Measurements from ENCODE around the gene MON1A.

Gene MON1A

DNA sequence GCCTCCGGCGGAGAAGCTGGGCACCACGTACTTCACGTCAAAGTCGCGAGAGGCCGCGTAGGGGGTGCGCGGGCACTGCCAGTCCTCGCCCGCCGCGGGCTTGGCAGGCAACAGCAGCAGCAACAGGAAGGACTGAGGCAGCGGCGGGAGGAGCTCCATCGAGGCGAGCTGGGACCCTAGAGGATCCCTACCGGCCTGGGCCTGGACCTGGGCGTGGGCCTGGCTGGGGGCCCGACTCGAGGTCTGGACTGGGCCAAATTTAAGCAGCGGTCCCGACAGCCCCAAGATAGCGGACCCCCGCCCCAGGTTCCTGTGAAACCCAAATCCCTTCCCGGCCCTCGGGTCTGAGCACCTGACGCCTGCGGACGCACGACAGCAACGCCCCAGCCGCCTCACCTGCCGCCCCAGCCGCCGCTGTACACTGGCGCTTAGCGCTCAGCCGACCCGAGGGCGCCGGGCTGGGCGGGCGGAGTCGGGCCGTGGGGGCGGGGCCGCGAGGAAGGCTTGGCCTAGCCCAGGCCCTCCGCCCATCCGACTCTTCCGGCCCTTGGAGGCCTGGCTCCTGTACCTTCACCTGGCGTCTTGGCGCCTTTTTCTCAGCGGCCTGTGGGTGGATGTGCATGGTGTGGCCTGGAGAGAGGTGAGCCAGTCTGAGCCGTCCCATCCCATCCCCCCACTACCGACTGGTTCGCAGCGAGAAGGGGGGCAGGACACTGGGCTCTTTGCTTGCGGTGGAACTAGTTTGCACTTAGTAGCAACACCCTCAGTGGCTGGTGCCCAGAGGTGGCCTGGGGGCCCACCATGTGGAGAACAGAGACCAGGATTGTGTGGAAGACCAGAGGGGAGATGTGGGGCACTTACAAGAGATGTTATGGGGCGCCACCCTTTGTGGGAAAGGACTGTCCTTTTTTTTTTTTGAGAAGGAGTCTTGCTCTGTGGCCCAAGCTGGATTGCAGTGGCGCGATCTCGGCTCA lies 25.9 kb downstream of the MON1A start, which contains the start of gene MST1R:
Gene MST1R (minus strand): TSS at position 423 of the 974 bp plus-strand sequence. CDS start 264 bp downstream, at position 159.
- peaks cover 26% of the 10 kb centered on the region for H3K4me1 ChIP-seq (ENCODE audit: low read length)
- H3K27ac ChIP-seq (ENCODE audit: low read length) = no peak within 1 kb of the TSS
- no peaks in the 10 kb centered on the region for H3K27me3 ChIP-seq (replicated peaks; ENCODE audit: insufficient read depth, low read length)
- no peaks in the 10 kb centered on the region for H3K9me2 ChIP-seq (replicated peaks; ENCODE audit: insufficient read depth, low read length)
- peak within 1 kb of the TSS; percentile 27; the same call in 1 of the 2 replicates for H3K4me2 ChIP-seq (ENCODE audit: low read depth, low read length)
- peak; percentile 34 for DNase-seq
- H3K9ac ChIP-seq (ENCODE audit: low read length) = no peak within 1 kb of the TSS
- H3K36me3 ChIP-seq (replicated peaks; ENCODE audit: insufficient read depth, low read length) = no peaks in the 10 kb centered on the region
- H3F3A ChIP-seq (ENCODE audit: insufficient read depth, low read length) = no peaks in the 10 kb centered on the region
- H3K4me3 ChIP-seq (ENCODE audit: low read length) = no peak within 1 kb of the TSS
- TF ChIP-seq EZH2phosphoT487 (IDR thresholded peaks at IDR 0.05; ENCODE audit: low read length) = no peak
- TF ChIP-seq, protein P1, sequence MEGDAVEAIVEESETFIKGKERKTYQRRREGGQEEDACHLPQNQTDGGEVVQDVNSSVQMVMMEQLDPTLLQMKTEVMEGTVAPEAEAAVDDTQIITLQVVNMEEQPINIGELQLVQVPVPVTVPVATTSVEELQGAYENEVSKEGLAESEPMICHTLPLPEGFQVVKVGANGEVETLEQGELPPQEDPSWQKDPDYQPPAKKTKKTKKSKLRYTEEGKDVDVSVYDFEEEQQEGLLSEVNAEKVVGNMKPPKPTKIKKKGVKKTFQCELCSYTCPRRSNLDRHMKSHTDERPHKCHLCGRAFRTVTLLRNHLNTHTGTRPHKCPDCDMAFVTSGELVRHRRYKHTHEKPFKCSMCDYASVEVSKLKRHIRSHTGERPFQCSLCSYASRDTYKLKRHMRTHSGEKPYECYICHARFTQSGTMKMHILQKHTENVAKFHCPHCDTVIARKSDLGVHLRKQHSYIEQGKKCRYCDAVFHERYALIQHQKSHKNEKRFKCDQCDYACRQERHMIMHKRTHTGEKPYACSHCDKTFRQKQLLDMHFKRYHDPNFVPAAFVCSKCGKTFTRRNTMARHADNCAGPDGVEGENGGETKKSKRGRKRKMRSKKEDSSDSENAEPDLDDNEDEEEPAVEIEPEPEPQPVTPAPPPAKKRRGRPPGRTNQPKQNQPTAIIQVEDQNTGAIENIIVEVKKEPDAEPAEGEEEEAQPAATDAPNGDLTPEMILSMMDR (IDR thresholded peaks at IDR 0.05; ENCODE audit: low read length) = no peak
- no peak for TF ChIP-seq EZH2 (optimal IDR thresholded peaks at IDR 0.05; ENCODE audit: low read depth, low read length)
- no peaks in the 10 kb centered on the region for H3K9me3 ChIP-seq (replicated peaks; ENCODE audit: insufficient read depth, low read length)
- no peaks in the 10 kb centered on the region for H4K20me1 ChIP-seq (ENCODE audit: insufficient read depth, low read length)
- no peak within 1 kb of the TSS for H2AFZ ChIP-seq (ENCODE audit: low read length)
- no peaks in the 10 kb centered on the region for H3K79me2 ChIP-seq (ENCODE audit: low read length)

DNA sequence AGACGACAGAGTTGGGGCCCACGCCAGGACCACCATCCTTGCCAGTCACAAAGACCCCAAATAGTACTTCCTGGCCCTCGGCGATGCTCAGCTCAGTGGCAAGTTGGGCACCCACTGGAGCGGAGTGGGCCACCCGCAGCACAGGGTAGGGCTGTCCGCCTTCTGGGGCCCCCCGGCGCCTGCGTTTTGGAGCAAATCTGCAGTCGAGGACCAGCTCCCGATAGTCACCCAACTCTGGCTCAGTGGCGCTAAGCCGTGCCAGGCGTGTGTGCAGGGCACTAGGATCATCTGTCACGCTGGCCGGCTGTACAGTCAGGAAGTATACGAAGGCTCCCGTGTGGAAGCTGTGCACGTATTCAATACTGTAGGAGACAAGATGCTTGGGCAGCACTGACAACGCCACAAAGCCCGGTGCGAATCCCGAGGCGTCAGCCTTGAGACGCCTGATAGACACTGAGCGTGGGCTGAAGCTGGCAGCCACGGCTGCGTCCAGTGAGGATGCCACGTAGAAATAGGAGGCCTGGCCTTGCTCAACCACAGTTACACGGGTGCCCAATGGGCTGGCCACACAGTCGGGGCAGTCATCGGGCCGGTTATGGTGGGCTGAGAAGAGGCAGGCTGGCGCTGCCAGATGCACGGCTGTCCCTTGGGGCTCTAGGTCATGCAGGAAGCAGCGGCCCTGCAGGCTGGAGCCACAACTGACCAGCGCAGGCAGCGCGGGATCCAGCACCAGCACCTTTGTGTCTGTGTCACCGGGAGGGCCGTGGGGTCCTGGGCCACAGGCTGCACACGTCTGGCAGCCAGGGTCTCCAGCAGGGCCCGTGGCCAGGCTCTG lies 26.9 kb downstream of the MON1A start:
- Histone ChIP-seq H3K4me3 (ENCODE audit: low read length) (no peak overlapping the region), H3K4me2 (ENCODE audit: low read depth, low read length) (no peak overlapping the region), H3K79me2 (ENCODE audit: low read length) (no peaks in the 10 kb centered on the region), H4K20me1 (ENCODE audit: insufficient read depth, low read length) (no peaks in the 10 kb centered on the region), H3F3A (ENCODE audit: insufficient read depth, low read length) (no peaks in the 10 kb centered on the region), H3K9me2 (replicated peaks; ENCODE audit: insufficient read depth, low read length) (no peaks in the 10 kb centered on the region), H3K27ac (ENCODE audit: low read length) (no peak overlapping the region), H3K4me1 (ENCODE audit: low read length) (peaks cover 26% of the 10 kb centered on the region), H3K36me3 (replicated peaks; ENCODE audit: insufficient read depth, low read length) (no peaks in the 10 kb centered on the region), H2AFZ (ENCODE audit: low read length) (no peak overlapping the region), H3K9ac (ENCODE audit: low read length) (no peak overlapping the region), H3K9me3 (replicated peaks; ENCODE audit: insufficient read depth, low read length) (no peaks in the 10 kb centered on the region), H3K27me3 (replicated peaks; ENCODE audit: insufficient read depth, low read length) (no peaks in the 10 kb centered on the region)
- DNase-seq = no peak
- no peak for TF ChIP-seq EZH2phosphoT487 (IDR thresholded peaks at IDR 0.05; ENCODE audit: low read length)
- TF ChIP-seq EZH2 (optimal IDR thresholded peaks at IDR 0.05; ENCODE audit: low read depth, low read length) = no peak
- TF ChIP-seq, protein P1 (IDR thresholded peaks at IDR 0.05; ENCODE audit: low read length) = no peak

DNA sequence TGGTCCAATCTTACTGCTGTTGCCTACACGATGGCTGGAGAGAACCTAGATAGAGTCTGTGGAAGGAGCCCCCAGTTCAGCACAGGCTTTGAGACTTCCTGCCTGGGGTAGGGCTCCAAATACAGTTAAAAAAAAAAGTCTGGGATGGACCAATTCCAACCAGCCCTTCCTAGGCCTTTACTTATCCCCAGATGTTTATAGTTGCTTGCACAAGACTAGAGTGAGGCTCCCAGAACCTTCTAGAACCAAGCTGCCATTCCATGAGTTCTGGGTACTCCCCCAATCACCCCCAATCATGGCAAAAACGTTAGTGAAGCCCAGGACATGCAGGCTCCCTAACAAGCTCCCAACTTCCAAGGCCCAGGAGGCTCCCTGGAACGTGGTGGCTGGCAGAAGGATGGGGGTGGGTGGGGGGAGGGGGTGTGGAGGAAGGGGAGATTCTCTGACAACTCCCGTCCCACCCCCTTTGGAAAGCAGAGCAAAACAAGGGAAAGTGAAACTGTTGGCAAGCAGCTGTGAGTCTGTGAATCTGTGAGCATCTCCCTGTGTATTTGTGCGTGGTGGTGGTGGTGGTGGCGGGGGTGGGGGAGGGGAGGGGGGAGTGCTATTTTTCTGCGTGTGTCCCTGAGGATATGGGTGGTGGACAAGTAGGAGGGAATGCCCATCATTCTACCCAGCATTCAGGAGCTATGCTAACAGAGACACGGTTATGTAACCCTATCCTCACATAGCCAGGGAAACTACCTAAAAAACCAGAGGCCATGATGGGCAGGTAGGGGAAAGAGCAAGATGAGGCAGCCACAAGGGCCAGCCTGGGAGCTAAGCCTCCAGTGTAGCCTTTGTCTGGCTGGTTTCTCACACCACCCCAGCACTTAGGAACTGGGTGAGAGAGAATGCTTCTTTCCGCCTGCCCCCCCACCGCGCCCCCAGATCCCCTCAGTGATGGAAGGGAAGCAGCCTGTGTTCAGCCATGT lies 28.0 kb downstream of the MON1A start:
- H3K4me2 ChIP-seq (ENCODE audit: low read depth, low read length) = no peak overlapping the region
- no peak overlapping the region for H3K27ac ChIP-seq (ENCODE audit: low read length)
- TF ChIP-seq EZH2 (optimal IDR thresholded peaks at IDR 0.05; ENCODE audit: low read depth, low read length) (no peak), EZH2phosphoT487 (IDR thresholded peaks at IDR 0.05; ENCODE audit: low read length) (no peak)
- TF ChIP-seq, protein P1 (IDR thresholded peaks at IDR 0.05; ENCODE audit: low read length) = no peak
- H3K9me2 ChIP-seq (replicated peaks; ENCODE audit: insufficient read depth, low read length) = no peaks in the 10 kb centered on the region
- no peak overlapping the region for H3K9ac ChIP-seq (ENCODE audit: low read length)
- no peaks in the 10 kb centered on the region for H3K9me3 ChIP-seq (replicated peaks; ENCODE audit: insufficient read depth, low read length)
- no peak overlapping the region for H2AFZ ChIP-seq (ENCODE audit: low read length)
- H3K4me3 ChIP-seq (ENCODE audit: low read length) = no peak overlapping the region
- H3F3A ChIP-seq (ENCODE audit: insufficient read depth, low read length) = no peaks in the 10 kb centered on the region
- H3K4me1 ChIP-seq (ENCODE audit: low read length) = peaks cover 26% of the 10 kb centered on the region
- DNase-seq = no peak
- no peaks in the 10 kb centered on the region for H3K36me3 ChIP-seq (replicated peaks; ENCODE audit: insufficient read depth, low read length)
- H4K20me1 ChIP-seq (ENCODE audit: insufficient read depth, low read length) = no peaks in the 10 kb centered on the region
- H3K79me2 ChIP-seq (ENCODE audit: low read length) = no peaks in the 10 kb centered on the region
- H3K27me3 ChIP-seq (replicated peaks; ENCODE audit: insufficient read depth, low read length) = no peaks in the 10 kb centered on the region
